Mesenchymal stem cell (in vitro differentiated cells and primary cell): ENCODE measurements around the gene ZGPAT.

ENCODE experiments used
- DNase-seq: peaks from one replicate; pipeline ENCODE4 v3.0.0-alpha.2; 2013
- H2AFZ ChIP-seq: one replicate; pipeline ENCODE4 v1.6.1; 2013; ENCODE audit warnings: low read depth, mild to moderate bottlenecking, control low read depth, inconsistent platforms, low read length, moderate library complexity
- H2AK5ac ChIP-seq: 2 replicates; pipeline ENCODE4 v1.6.1; 2013; ENCODE audit warnings: low read length, moderate library complexity, mild to moderate bottlenecking, inconsistent platforms; ENCODE audit not compliant: severe bottlenecking
- H2BK120ac ChIP-seq: one replicate; pipeline ENCODE4 v1.6.1; 2013; ENCODE audit warnings: low read depth, mild to moderate bottlenecking, inconsistent platforms, low read length, moderate library complexity
- H2BK12ac ChIP-seq, 2 experiments: one replicate each; pipeline ENCODE4 v1.6.1; 2013; ENCODE audit warnings: inconsistent platforms in 2 of 2, low read length in 2 of 2, mild to moderate bottlenecking in 2 of 2, moderate library complexity in 2 of 2, control low read depth in 1 of 2
- H2BK15ac ChIP-seq: one replicate; pipeline ENCODE4 v1.6.1; 2013; ENCODE audit warnings: mild to moderate bottlenecking, low read depth, inconsistent platforms; ENCODE audit not compliant: poor library complexity, severe bottlenecking
- H2BK5ac ChIP-seq: 2 replicates; pipeline ENCODE4 v1.6.1; 2013; ENCODE audit warnings: low read depth, mild to moderate bottlenecking, low read length, control low read depth, inconsistent platforms; ENCODE audit not compliant: poor library complexity, severe bottlenecking
- H3K14ac ChIP-seq, 2 experiments: one replicate each; pipeline ENCODE4 v1.6.1; 2013; ENCODE audit warnings: inconsistent platforms in 2 of 2, low read length in 2 of 2, control low read depth in 1 of 2, mild to moderate bottlenecking in 1 of 2, moderate library complexity in 1 of 2
- H3K18ac ChIP-seq, 2 experiments: one replicate each; pipeline ENCODE4 v1.6.1; 2013; ENCODE audit warnings: inconsistent platforms in 2 of 2, low read length in 2 of 2, control low read depth in 1 of 2, low read depth in 1 of 2, mild to moderate bottlenecking in 1 of 2
- H3K23ac ChIP-seq, 2 experiments: one replicate each; pipeline ENCODE4 v1.6.1; 2013; ENCODE audit warnings: inconsistent platforms in 2 of 2, low read length in 2 of 2, mild to moderate bottlenecking in 2 of 2, moderate library complexity in 2 of 2, control low read depth in 1 of 2
- H3K27ac ChIP-seq: 2 replicates; pipeline ENCODE4 v1.5.1; 2013; ENCODE audit warnings: mild to moderate bottlenecking, moderate library complexity, low read length, control low read depth, inconsistent platforms; ENCODE audit not compliant: poor library complexity, severe bottlenecking
- H3K27me3 ChIP-seq, 2 experiments: 2 replicates each; pipeline versions ENCODE4 v1.6.1 to v1.7.0; 2013; ENCODE audit warnings: low read length in 2 of 2, mild to moderate bottlenecking in 2 of 2, moderate library complexity in 2 of 2, control low read depth in 1 of 2, inconsistent platforms in 1 of 2; ENCODE audit not compliant: control insufficient read depth in 1 of 2, insufficient read depth in 1 of 2
- H3K36me3 ChIP-seq, 2 experiments: 2 replicates each; pipeline versions ENCODE4 v1.6.1 to v1.7.0; 2013; ENCODE audit warnings: low read length in 2 of 2, control low read depth in 1 of 2, inconsistent platforms in 1 of 2, low read depth in 1 of 2, mild to moderate bottlenecking in 1 of 2; ENCODE audit not compliant: insufficient read depth in 2 of 2, control insufficient read depth in 1 of 2
- H3K4ac ChIP-seq, 2 experiments: one replicate each; pipeline ENCODE4 v1.6.1; 2013; ENCODE audit warnings: inconsistent platforms in 2 of 2, low read length in 2 of 2, mild to moderate bottlenecking in 2 of 2, moderate library complexity in 2 of 2, control low read depth in 1 of 2, low read depth in 1 of 2
- H3K4me1 ChIP-seq: 2 replicates; pipeline ENCODE4 v1.6.1; 2013; ENCODE audit warnings: low read depth, low read length, control low read depth; ENCODE audit not compliant: control insufficient read depth, insufficient read depth
- H3K4me2 ChIP-seq: 2 replicates; pipeline ENCODE4 v1.6.1; 2013; ENCODE audit warnings: low read length, mild to moderate bottlenecking, inconsistent platforms; ENCODE audit not compliant: poor library complexity, severe bottlenecking
- H3K4me3 ChIP-seq, 2 experiments: 2 replicates each; pipeline versions ENCODE4 v1.5.1 to v1.7.0; 2013; ENCODE audit warnings: low read length in 2 of 2, mild to moderate bottlenecking in 2 of 2, control low read depth in 1 of 2, low read depth in 1 of 2; ENCODE audit not compliant: insufficient read depth in 1 of 2
- H3K79me1 ChIP-seq: replicated peaks from 2 replicates; pipeline ENCODE4 v1.6.1; 2013; ENCODE audit warnings: mild to moderate bottlenecking, control low read depth, low read length, inconsistent platforms; ENCODE audit not compliant: poor library complexity, severe bottlenecking
- H3K9ac ChIP-seq: 2 replicates; pipeline ENCODE4 v1.7.0; 2013; ENCODE audit warnings: mild to moderate bottlenecking, low read length, moderate library complexity
- H3K9me3 ChIP-seq: 2 replicates; pipeline ENCODE4 v1.7.0; 2013; ENCODE audit warnings: mild to moderate bottlenecking, low read length; ENCODE audit not compliant: control insufficient read depth
- H4K8ac ChIP-seq: one replicate; pipeline ENCODE4 v1.6.1; 2013; ENCODE audit warnings: inconsistent platforms, mild to moderate bottlenecking, low read length, moderate library complexity
- H4K91ac ChIP-seq: one replicate; pipeline ENCODE4 v1.6.1; 2013; ENCODE audit warnings: mild to moderate bottlenecking, low read length, inconsistent platforms
- WGBS: methylation state at CpG from one replicate; pipeline ENCODE4 v1.1.7; 2013; ENCODE audit warnings: mixed read lengths; 5-methylcytosine and 5-hydroxymethylcytosine counted together

Gene ZGPAT

GRCh38 chr20:63709149-63709527 is 1.3 kb downstream of the ZGPAT start:
- Histone ChIP-seq H3K14ac (no peak overlapping the region), H3K36me3 (peaks cover 60 to 73% of the 10 kb centered on the region in 2 experiments), H3K4me2 (peak overlapping the region; percentile 46), H3K4me1 (peaks cover 29% of the 10 kb centered on the region), H3K79me1 (peaks cover 9% of the 10 kb centered on the region), H3K4me3 (peak overlapping the region; percentile 90 to 96), H2BK120ac (no peak overlapping the region), H3K9ac (peak overlapping the region; percentile 93), H2BK15ac (no peak overlapping the region), H3K23ac (no peak overlapping the region), H2BK12ac (no peak overlapping the region), H2BK5ac (no peak overlapping the region), H2AK5ac (no peak overlapping the region), H3K27ac (no peak overlapping the region), H3K18ac (no peak overlapping the region), H3K9me3 (peaks cover 5% of the 10 kb centered on the region), H3K27me3 (no peaks in the 10 kb centered on the region), H3K4ac (no peak overlapping the region), H4K91ac (no peak overlapping the region), H4K8ac (no peak overlapping the region), H2AFZ (no peak overlapping the region)
- WGBS, result over 99% methylated on average over 15 of the region's 17 CpGs
- DNase-seq, result no peak

DNA sequence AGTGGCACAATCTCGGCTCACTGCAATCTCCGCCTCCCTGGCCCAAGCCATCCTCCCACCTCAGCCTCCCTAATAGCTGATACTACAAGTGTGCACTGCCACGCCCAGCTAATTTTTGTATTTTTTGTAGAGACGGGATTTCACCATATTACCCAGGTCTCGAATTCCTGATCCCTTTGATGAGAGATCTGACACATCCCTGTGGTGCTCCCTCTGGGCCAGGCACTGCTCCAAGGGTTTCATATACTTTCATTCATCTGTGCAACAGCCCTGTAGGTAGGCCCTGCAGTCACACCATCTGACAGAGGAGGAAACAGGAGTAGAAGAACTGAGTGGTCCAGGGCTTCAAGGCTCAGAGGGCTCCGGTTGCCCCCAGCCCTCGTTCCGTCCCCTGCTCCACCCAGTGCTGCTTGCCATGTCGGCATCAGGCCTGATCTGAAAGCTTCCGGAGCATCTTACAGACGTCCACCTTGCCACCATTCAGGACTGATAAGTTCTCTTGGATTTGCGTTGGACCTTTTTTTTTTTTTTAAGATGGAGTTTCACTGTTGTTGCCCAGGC is 3.3 kb downstream of the ZGPAT start:
- no peaks in the 10 kb centered on the region for H3K27me3 ChIP-seq

GRCh38 chr20:63712191-63712590 is 4.4 kb downstream of the ZGPAT start:
- Histone ChIP-seq H3K27me3 (no peaks in the 10 kb centered on the region), H3K36me3 (peaks cover 55 to 72% of the 10 kb centered on the region in 2 experiments), H2AK5ac (no peak overlapping the region), H2BK15ac (no peak overlapping the region), H3K4ac (no peak overlapping the region), H2BK12ac (no peak overlapping the region), H2BK5ac (no peak overlapping the region), H3K79me1 (peaks cover 6% of the 10 kb centered on the region), H3K14ac (no peak overlapping the region), H4K91ac (no peak overlapping the region), H3K9ac (no peak overlapping the region), H3K9me3 (peaks cover 25% of the 10 kb centered on the region), H3K4me3 (no peak overlapping the region), H4K8ac (no peak overlapping the region), H2AFZ (no peak overlapping the region), H3K4me2 (no peak overlapping the region), H3K27ac (no peak overlapping the region), H3K18ac (no peak overlapping the region), H2BK120ac (no peak overlapping the region), H3K4me1 (peaks cover 11% of the 10 kb centered on the region), H3K23ac (no peak overlapping the region)
- no peak for DNase-seq
- WGBS, result 100% methylated on average over 1 of the region's 1 CpG

More for the DNA sequence above, 3.3 kb downstream of the ZGPAT start:
- no peak overlapping the region for H3K14ac ChIP-seq
- H3K4me1 ChIP-seq, result peaks cover 18% of the 10 kb centered on the region
- peaks cover 23% of the 10 kb centered on the region for H3K9me3 ChIP-seq
- H4K91ac ChIP-seq, result no peak overlapping the region
- no peak overlapping the region for H3K4me3 ChIP-seq
- H3K79me1 ChIP-seq, result peaks cover 3% of the 10 kb centered on the region
- H3K23ac ChIP-seq, result no peak overlapping the region
- no peak overlapping the region for H3K9ac ChIP-seq
- H2AFZ ChIP-seq, result no peak overlapping the region
- no peak overlapping the region for H3K18ac ChIP-seq
- H2BK120ac ChIP-seq, result no peak overlapping the region
- H3K27ac ChIP-seq, result no peak overlapping the region
- H2AK5ac ChIP-seq, result no peak overlapping the region
- H3K36me3 ChIP-seq, result peaks cover 52 to 71% of the 10 kb centered on the region in 2 experiments
- DNase-seq, result no peak
- no peak overlapping the region for H2BK12ac ChIP-seq
- H4K8ac ChIP-seq, result no peak overlapping the region
- H2BK15ac ChIP-seq, result no peak overlapping the region
- no peak overlapping the region for H2BK5ac ChIP-seq
- no peak overlapping the region for H3K4ac ChIP-seq
- WGBS, result 87% methylated on average over 12 of the region's 12 CpGs
- H3K4me2 ChIP-seq, result no peak overlapping the region

DNA sequence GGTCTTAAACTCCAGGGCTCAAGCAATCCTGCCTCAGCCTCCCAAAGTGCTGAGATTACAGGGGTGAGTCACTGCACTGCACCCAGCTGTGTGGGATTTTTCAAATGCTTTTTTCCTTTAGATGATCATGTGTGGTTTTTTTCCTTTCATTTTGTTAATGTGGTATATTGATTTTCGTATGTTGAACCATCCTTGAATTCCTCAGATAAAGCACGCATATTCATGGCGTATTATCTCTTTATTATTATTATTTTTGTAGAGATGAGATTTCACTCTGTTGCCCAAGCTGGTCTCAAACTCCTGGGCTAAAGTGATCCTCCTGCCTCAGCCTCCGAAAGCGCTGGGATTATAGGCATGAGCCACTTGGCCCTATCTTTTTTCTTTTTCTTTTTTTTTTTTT is 7.0 kb downstream of the ZGPAT start:
- no peak for DNase-seq
- H3K9me3 ChIP-seq, result peaks cover 32% of the 10 kb centered on the region
- 100% methylated on average over 2 of the region's 5 CpGs for WGBS
- H4K91ac ChIP-seq, result no peak overlapping the region
- H2BK120ac ChIP-seq, result no peak overlapping the region
- no peak overlapping the region for H2AFZ ChIP-seq
- H2BK12ac ChIP-seq, result no peak overlapping the region
- no peak overlapping the region for H3K23ac ChIP-seq
- H3K18ac ChIP-seq, result no peak overlapping the region
- H3K36me3 ChIP-seq, result peaks cover 62 to 83% of the 10 kb centered on the region in 2 experiments
- no peaks in the 10 kb centered on the region for H3K27me3 ChIP-seq
- no peak overlapping the region for H3K4me3 ChIP-seq
- H2AK5ac ChIP-seq, result no peak overlapping the region
- no peak overlapping the region for H3K14ac ChIP-seq
- no peak overlapping the region for H2BK15ac ChIP-seq
- no peaks in the 10 kb centered on the region for H3K4me1 ChIP-seq
- no peak overlapping the region for H3K4ac ChIP-seq
- H3K27ac ChIP-seq, result no peak overlapping the region
- no peak overlapping the region for H4K8ac ChIP-seq
- H3K9ac ChIP-seq, result no peak overlapping the region
- no peak overlapping the region for H3K4me2 ChIP-seq
- no peak overlapping the region for H2BK5ac ChIP-seq
- peaks cover 12% of the 10 kb centered on the region for H3K79me1 ChIP-seq
